Measurements from ENCODE around the gene CHODL.

The CHODL gene

GRCh38 chr21:18244671-18245463, at the start of gene CHODL:
TSS of gene CHODL (plus strand) at chr21:18244833. CDS start at chr21:18245224, 391 bp downstream.
- no peak for TF ChIP-seq CTCF (IDR thresholded peaks at IDR 0.05; ENCODE audit: extremely low read depth, insufficient read depth, missing control alignments)
- DNase-seq (ENCODE audit: low spot score), result no peak
- in situ Hi-C loops (cut with MboI; ENCODE audit: low pct_unique_long_range_greater_than_20kb, low sequenced_read_pairs, unreplicated experiment), result no loop called here

GRCh38 chr21:18204931-18205330, 39.7 kb upstream of the CHODL start:
- in situ Hi-C loops (cut with MboI; ENCODE audit: low pct_unique_long_range_greater_than_20kb, low sequenced_read_pairs, unreplicated experiment), result no loop called here
- TF ChIP-seq CTCF (IDR thresholded peaks at IDR 0.05; ENCODE audit: extremely low read depth, insufficient read depth, missing control alignments), result no peak

GRCh38 chr21:18218331-18218730, 26.3 kb upstream of the CHODL start:
- DNase-seq (ENCODE audit: low spot score), result no peak
- no peak for TF ChIP-seq CTCF (IDR thresholded peaks at IDR 0.05; ENCODE audit: extremely low read depth, insufficient read depth, missing control alignments)
- in situ Hi-C loops (cut with MboI; ENCODE audit: low pct_unique_long_range_greater_than_20kb, low sequenced_read_pairs, unreplicated experiment), result no loop called here

More at GRCh38 chr21:18204931-18205330, 39.7 kb upstream of the CHODL start:
- no peak for DNase-seq (ENCODE audit: low spot score)

GRCh38 chr21:18220498-18220897, 24.1 kb upstream of the CHODL start:
- no peak for TF ChIP-seq CTCF (IDR thresholded peaks at IDR 0.05; ENCODE audit: extremely low read depth, insufficient read depth, missing control alignments)
- in situ Hi-C loops (cut with MboI; ENCODE audit: low pct_unique_long_range_greater_than_20kb, low sequenced_read_pairs, unreplicated experiment), result no loop called here
- DNase-seq (ENCODE audit: low spot score), result no peak

- in situ Hi-C loops (cut with MboI; ENCODE audit: low pct_unique_long_range_greater_than_20kb, low sequenced_read_pairs, unreplicated experiment), result no loop called here
- no peak for DNase-seq (ENCODE audit: low spot score)
- TF ChIP-seq CTCF (IDR thresholded peaks at IDR 0.05; ENCODE audit: extremely low read depth, insufficient read depth, missing control alignments), result no peak
Observed at GRCh38 chr21:18222346-18222745, 22.3 kb upstream of the CHODL start.

- in situ Hi-C loops (cut with MboI; ENCODE audit: low pct_unique_long_range_greater_than_20kb, low sequenced_read_pairs, unreplicated experiment), result no loop called here
- no peak for DNase-seq (ENCODE audit: low spot score)
- no peak for TF ChIP-seq CTCF (IDR thresholded peaks at IDR 0.05; ENCODE audit: extremely low read depth, insufficient read depth, missing control alignments)
Observed at GRCh38 chr21:18228060-18228739, 16.4 kb upstream of the CHODL start.

All from GM13977 (cell line).